ENCODE measurements around the gene SYCE3.

SYCE3 gene

GRCh38 chr22:50599816-50600455 lies 37.2 kb upstream of the SYCE3 start:
- DNase-seq: no peak

GRCh38 chr22:50597097-50597496 lies 34.4 kb upstream of the SYCE3 start:
- DNase-seq: no peak

DNA sequence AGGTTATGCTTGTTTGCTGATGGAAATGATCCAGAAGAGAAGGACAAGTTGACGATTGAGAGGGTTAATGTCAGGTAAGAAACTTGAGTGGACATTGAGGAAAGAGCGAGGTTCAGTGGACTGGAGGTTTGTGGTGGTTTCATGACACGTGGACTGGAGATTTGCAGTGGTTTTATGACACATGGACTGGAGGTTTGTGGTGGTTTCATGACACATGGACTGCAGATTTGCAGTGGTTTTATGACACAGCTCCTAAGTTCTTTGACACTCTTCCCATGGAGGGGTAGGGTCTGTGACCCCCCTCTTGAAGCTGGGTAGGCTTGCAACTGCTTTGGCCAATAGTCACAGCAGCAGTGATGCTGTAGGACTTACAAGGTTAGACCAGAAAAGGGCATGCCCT lies 32.5 kb upstream of the SYCE3 start:
- no peak for DNase-seq

- no peak for DNase-seq
Measured at GRCh38 chr22:50587407-50587806, 24.7 kb upstream of the SYCE3 start.

DNA sequence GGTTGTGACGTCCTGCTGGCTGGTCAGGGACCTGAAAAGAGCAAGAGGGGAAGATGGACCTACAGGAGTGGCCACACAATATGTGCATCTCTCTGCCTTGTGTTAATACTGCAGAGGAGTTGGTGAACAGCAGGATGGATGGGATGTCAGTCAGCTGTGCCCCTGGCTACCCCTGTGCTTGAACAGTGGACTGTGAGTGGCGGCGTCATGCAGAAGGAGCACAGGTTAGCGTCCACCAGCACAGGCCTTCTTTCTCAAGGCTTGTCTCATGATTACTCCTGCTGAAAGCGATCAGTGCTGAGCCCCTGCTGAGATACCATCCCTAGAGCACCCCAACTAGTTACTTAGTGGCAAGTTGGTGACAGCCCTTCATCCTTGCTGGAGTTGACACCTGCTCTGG lies 23.7 kb upstream of the SYCE3 start:
- no peak for DNase-seq

DNA sequence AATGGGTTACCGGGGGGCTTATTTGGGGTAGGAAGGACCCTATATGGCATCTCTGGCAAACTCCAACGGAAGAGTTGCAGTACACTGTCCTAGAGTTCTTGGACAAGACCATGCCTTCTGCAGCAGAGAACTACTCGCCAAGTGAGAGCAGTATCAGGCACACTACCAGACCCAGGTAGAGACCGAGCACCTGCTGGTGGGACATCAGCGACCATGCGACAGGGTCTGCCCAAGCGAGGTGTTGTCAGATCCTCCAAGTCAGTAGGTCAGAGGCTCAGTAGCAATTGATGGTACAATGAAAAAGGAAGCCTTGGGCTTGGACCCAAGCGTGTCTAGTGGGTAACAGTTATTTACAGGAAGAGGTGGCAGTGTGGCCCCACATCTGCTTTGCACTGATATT lies 23.1 kb upstream of the SYCE3 start:
- DNase-seq: no peak

DNA sequence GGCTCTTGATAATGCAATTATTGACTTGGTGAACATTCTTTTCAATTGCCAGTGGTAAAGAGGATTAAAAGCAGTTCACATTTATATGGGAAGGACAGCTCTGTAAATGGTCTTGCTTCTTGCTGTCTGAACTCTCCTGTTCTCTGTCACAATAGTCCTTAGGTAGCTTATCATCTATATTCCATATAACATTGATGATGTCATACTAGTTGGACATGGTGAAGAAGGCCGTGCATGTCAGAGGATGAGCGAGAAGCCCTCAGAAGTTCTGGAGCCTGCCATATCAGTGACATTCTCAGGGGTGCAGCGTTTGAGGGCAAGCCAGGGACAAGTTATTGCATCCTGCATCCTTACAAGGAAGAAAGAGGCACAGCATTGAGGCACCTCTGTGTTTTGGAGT lies 22.5 kb upstream of the SYCE3 start:
- no peak for DNase-seq

GRCh38 chr22:50584106-50585096 lies 21.7 kb upstream of the SYCE3 start:
- no peak for DNase-seq

GRCh38 chr22:50583294-50583861 lies 20.7 kb upstream of the SYCE3 start:
- DNase-seq: no peak

- peak; percentile 82 for DNase-seq
Measured at GRCh38 chr22:50582493-50583293, 20.0 kb upstream of the SYCE3 start, which contains the start of gene CHKB. Gene CHKB (minus strand): TSS chr22:50582849. CDS start chr22:50582781, 68 bp downstream.

DNA sequence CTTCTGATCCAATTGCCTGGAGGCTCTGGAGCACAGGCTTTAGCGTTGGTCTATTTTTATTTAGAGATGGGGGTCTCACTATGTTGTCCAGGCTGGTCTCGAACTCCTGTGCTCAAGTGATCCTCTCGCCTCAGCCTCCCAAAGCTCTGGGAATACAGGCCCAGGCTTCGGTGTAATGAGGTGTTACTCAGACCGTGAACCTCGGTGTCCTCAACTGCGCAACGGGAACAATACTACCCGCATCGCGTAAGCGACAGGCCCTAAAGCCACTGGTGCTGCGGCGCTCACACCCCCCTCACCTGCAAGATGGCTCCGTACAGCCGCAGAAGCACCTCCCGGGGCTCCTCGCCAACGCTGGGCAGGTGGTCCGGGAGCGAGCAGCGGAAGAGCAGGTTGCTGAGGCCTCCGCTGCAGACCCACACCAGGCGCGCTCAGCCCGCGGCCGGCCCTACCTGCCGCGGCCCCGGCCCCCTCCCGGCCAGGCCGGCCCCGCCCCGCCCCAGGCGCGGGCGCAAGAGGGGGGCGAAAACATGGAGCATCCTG lies 19.3 kb upstream of the SYCE3 start:
- no peak for DNase-seq

- DNase-seq: no peak
Measured at GRCh38 chr22:50581031-50581949, 18.6 kb upstream of the SYCE3 start.

DNA sequence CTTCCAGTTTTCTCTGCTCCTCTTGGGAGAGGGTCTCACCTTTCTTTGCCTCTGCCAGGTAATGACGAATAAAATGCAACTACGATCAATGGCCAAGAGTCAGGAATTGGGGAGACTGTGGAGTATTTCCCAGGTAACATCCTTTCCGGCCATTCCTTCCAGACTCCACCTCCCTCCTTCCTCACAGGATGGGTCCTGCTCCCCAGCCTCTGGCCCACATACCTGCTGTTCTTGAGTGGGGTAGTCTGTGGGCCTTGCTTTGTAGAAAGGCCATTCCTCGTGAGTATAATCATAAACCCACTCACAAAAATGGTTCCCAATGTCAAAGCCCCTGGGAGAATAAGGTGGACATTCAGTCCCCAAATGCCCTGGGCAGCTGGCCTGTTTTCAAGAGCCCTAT lies 17.0 kb upstream of the SYCE3 start:
- DNase-seq: no peak

- no peak for DNase-seq
Measured at GRCh38 chr22:50578776-50579310, 16.1 kb upstream of the SYCE3 start.

GRCh38 chr22:50577987-50578775 lies 15.5 kb upstream of the SYCE3 start, which contains the start of gene CPT1B:
Gene CPT1B (minus strand): TSS chr22:50578427. CDS start chr22:50577915, 512 bp downstream.
- no peak for DNase-seq

DNA sequence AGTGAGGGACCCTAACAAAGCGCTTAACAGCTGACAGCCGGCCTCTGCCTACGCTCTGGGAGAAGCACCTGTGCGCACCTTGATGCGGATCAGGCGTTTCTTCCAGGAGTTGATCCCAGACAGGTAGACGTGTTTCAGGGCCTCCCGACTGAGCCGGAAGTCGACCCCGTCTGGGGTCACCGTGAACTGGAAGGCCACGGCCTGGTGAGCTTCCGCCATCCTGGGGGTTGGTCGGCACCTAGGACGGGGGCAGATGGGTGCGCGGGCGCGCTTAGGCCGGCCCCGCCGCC lies 14.9 kb upstream of the SYCE3 start:
- DNase-seq: no peak

- DNase-seq: no peak
Measured at GRCh38 chr22:50576806-50577696, 14.3 kb upstream of the SYCE3 start.

DNA sequence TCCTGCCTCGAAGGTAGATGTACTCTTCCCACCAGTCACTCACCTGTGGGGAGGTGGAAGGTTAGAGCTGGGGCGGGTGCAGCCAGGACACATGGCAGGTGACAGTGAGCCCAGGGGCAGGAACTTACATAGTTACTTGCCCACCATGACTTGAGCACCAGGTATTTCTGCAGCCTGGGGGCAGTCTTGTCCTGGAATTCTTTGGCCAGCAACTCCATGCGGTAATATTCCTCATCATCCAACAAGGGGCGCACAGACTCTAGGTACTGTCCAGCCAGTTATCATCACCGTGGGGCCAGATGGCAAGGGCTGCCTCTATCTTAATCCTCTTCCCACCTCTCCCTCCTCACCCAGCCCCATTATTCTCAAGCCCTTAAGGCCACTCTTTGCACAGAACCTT lies 13.4 kb upstream of the SYCE3 start:
- no peak for DNase-seq

DNA sequence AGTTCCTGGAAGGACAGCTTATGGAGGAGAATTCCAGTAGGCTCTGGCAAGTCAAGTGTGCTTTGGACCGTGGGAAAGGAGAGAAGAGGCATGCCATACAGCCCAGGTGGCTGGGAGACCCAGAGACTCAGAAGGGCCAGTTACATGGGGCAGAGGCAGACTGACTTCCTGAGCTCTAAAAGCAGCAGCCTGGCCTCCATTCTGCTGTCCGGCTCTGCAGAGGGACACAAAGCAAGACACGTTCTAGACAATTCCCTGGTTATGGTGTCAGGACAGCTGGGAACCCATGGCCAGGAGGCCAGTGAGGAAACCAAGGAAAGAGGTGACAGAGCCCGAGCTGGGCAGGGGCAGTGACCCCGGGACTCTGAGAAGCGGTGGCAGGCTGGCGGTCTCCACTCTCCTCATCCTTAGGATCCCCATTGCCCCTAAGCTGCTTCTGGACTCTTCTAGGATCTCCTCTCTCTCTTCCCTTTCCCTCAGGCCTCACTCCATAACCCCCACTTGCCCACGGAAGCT lies 12.8 kb upstream of the SYCE3 start:
- no peak for DNase-seq
